Activated T-helper 9 cell treated with anti-CD3 and anti-CD28 coated beads, Interleukin-2, amount 50 U/mL, for 16 hours (primary cell): ENCODE measurements around the gene BAIAP2.

Source experiments
- DNase-seq: peaks from one replicate; pipeline ENCODE4 v3.0.0-alpha.2; 2020; ENCODE audit warnings: low read depth

The BAIAP2 gene, protein sequence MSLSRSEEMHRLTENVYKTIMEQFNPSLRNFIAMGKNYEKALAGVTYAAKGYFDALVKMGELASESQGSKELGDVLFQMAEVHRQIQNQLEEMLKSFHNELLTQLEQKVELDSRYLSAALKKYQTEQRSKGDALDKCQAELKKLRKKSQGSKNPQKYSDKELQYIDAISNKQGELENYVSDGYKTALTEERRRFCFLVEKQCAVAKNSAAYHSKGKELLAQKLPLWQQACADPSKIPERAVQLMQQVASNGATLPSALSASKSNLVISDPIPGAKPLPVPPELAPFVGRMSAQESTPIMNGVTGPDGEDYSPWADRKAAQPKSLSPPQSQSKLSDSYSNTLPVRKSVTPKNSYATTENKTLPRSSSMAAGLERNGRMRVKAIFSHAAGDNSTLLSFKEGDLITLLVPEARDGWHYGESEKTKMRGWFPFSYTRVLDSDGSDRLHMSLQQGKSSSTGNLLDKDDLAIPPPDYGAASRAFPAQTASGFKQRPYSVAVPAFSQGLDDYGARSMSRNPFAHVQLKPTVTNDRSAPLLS

DNA sequence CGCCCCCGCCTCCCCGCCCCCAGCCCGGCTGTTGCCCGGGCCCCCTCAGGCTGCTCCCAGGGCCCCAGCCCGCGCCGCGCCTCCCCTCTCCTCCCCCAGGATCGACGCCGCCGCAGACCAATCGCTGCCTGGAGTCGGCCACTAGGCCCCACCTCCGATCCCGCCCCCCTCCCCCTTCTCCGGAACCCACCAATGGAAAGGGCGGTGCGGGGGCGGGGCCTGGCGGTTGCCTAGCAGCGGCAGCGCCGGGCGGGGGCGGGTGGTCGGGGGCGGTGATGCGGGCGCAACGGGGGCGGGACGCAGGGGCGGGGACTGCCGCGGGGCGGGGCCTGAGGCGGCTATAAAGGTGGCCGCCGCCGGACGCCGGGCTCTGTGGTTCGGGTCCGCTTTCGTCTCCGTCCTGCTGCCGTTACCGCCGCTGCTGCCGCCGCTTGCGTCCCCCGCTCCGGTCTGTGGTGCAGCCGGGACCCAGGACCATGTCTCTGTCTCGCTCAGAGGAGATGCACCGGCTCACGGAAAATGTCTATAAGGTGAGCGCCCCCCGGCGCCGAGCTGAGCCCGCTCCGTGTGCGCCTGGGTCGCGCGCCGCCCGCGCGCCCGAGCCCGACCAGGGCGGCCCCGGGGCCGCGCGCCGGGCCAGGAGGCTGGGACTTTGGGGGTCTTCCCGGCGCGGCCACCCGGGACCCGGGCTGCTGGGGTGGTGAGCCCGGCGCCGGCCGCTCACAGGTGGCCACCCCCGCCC lies at the start of gene BAIAP2:
Gene BAIAP2 (plus strand): TSS at position 373 of the 742 bp plus-strand sequence. CDS start 104 bp downstream, at position 477.
- peak; percentile 96 for DNase-seq

DNA sequence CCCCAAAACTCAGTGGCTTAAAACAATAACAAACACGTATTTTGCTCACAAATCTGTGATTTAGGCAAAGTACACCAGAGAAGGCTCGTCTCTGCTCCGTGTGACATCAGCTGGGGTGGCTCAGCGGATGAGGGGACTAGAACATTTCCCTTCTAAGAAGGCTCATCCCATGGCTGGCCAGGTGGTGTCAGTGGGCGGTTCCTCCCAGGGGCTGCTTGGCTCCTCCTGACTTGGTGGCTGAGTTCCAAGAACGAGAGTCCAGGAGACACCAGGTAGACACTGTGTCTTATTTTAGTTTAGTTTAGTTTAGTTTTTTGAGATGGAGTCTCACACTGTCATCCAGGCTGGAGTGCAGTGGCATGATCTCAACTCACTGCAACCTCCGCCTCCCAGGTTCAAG lies 48.9 kb upstream of the BAIAP2 start:
- no peak for DNase-seq

DNA sequence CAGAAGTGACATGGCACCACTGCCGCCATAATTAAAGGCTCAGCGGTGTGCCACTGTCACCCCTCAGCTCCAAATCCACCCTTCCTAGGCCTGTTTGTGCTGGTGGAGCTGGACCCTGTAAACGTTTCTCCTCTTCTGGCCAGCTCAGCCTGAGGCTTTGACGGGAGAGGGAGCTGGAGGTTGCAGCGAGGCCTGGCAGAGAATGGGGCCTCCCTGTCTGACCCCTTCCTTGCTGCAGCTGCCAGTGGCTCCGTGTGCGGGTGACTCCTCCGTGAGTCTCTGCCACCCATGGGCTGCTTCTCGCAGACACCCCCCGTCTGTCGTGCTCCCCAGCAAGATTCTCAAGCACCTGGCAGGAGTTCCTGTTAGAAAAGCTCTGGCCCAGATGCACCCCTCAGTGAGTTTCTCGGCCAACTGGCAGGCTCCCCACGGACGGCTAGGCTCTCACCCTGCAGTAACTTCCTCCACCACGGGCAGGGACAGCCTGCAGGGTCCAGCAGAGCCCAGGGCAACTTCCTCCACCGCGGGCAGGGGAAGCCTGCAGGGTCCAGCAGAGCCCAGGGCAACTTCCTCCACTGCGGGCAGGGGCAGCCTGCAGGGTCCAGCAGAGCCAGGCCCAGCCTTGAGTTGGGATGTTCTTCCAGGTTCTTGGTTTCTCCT lies 48.0 kb upstream of the BAIAP2 start:
- DNase-seq, result no peak

GRCh38 chr17:80987941-80988461 lies 47.0 kb upstream of the BAIAP2 start:
- no peak for DNase-seq

DNA sequence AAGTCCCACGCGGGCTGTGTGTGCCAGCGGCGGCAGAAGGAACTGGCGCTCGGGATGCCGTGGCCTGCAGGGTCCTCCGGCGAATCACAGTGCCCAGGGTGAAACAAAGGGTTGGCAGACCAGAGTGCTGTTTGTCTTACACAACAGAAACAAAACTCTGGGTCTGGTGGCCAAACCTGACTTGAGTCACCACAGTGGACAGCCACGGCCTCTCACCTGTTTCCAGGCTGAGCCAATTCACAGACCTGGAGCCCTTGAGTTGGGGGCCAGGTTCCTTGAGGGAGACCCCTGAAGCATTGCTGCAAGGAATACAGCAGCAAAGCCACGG lies 45.4 kb upstream of the BAIAP2 start:
- DNase-seq, result no peak

DNA sequence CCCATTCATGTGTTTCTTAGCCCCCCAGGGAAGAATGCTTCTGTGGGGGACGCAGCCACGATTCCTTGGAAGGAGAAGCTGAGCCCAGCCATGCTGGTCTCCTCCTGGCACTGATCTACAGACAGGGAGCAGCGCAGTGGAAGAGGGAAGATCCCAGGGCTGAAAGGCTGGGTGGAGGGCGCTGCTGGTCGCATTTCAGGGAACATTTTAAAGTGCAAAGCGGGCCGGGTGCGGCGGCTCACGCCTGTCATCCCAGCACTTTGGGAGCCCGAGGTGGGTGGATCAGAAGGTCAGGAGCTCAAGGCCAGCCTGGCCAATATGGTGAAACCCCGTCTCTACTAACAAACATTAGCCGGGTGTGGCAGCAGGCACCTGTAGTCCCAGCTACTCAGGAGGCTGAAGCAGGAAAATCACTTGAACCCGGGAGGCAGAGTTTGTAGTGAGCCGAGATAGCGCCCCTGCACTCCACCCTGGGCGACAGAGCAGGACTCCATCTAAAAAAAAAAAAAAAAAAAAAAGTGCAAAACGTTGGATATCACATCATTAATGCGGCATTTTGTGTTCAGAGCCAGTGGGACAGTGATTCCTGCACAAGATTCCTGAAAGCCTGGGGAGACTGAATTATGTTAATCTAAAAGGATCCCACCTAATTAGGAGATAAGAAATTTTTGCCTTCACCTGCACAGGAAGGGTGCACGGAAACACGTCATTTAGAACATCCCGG lies 43.9 kb upstream of the BAIAP2 start:
- no peak for DNase-seq

DNA sequence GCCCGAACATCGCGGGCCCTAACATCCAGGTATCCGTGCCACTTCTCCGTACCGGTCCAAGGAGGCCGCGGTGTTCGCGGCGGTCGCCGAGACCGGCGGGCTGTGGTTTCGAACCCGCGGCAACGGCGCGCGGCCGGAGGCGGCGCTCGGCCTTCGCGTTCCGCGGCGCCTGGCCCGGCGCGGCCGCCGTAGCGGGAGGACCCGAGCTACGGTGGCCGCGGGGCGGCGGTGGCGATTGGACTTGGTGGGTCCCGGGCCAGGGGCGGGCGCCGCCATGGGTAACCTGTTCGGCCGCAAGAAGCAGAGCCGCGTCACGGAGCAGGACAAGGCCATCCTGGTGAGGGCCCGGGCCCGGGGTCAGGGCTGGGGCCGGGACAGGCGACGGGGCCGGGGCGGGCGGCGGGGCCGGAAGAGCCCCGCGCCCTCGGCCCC lies 43.3 kb upstream of the BAIAP2 start, which contains the start of gene CHMP6:
Gene CHMP6 (plus strand): TSS at position 197 of the 432 bp plus-strand sequence. CDS start 78 bp downstream, at position 275.
- DNase-seq, result peak; percentile 62

DNA sequence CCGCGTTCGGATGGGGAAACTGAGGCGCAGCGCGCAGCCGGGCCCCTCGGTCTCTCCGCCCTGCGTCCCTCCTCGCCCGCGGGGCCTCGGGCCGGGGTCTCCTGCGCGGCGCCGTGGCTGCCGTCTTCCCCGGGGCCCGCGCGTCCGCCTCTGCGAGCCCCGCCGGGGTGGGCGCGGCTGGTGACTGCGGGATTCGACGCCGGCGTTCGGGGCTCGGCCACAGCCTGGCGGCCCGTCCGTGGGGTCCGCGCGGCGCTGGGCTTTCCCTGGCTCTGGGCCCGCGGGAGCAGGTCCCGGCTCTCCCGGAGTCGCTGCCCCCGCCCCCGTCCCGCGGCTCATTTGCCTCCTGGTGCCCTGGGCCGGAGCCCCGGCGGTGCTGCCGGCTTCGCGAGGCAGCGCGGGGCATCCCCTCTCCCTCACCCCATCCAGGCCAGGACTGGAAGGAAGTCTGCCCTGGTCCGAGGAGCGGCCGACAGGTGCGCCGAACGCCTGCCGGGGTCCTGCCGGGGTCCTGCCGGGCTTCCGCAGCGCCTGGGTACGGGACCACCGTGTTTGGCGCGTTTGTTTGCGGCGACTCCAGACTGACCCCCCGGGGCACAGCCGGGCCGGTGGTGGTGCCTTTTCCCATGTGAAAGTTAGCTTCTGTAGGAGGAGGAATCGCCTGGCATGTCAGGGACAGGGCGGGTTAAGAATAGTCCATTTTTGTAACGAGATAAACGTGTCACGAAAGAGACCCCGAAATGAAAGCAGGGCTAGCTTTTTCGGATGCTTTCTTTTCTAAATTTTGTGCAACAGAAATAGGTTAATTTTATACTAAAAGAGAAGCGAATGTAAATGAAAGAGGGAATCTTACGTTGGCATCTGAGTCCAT lies 42.6 kb upstream of the BAIAP2 start:
- DNase-seq, result no peak

- DNase-seq, result no peak
Measured at GRCh38 chr17:80992948-80993624, 41.9 kb upstream of the BAIAP2 start.

- DNase-seq, result no peak
Measured at GRCh38 chr17:80995131-80995530, 39.8 kb upstream of the BAIAP2 start.

GRCh38 chr17:80996422-80997305 lies 38.3 kb upstream of the BAIAP2 start:
- DNase-seq, result no peak

- DNase-seq, result no peak
Measured at GRCh38 chr17:80997424-80998117, 37.4 kb upstream of the BAIAP2 start.

- no peak for DNase-seq
Measured at GRCh38 chr17:80998118-80998747, 36.7 kb upstream of the BAIAP2 start.

DNA sequence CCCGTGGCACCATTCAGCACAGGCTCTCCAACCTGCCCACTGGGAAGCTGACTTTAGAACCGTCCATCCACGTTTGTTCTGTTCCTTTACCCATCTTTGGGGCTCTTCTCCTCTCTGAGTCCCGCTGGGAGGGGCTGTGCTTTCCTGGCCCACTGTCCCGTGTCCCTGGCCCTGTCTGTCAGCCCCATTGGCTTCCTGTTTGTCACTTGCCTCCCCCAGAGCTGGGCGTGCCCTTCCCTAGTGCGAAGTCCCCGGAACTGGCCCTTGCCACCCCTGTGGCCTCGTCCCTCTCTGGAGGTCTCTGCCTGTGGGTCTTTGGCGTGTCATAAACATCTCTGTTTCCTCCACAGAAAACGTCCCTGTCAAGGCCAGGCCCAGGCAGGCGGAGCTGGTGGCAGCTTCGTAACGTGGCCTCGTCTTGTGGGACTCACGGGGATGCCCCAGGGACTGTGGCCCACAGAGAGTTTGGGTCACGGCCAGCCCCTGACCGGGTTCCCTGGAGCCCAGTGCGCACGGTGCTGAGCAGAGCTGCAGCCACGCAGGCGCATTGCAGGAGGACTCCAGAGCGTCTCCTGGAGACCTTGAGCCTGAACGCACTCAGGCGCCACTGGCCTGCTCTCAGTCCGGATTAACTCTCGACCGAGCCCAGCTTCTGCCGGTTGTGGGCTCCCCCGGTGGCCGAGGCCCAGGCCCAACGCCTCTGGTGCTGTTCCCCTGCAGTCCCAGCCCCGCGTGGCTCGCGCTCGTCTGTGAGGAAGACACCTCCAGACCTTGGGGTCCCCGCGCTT lies 36.0 kb upstream of the BAIAP2 start:
- DNase-seq, result no peak

DNA sequence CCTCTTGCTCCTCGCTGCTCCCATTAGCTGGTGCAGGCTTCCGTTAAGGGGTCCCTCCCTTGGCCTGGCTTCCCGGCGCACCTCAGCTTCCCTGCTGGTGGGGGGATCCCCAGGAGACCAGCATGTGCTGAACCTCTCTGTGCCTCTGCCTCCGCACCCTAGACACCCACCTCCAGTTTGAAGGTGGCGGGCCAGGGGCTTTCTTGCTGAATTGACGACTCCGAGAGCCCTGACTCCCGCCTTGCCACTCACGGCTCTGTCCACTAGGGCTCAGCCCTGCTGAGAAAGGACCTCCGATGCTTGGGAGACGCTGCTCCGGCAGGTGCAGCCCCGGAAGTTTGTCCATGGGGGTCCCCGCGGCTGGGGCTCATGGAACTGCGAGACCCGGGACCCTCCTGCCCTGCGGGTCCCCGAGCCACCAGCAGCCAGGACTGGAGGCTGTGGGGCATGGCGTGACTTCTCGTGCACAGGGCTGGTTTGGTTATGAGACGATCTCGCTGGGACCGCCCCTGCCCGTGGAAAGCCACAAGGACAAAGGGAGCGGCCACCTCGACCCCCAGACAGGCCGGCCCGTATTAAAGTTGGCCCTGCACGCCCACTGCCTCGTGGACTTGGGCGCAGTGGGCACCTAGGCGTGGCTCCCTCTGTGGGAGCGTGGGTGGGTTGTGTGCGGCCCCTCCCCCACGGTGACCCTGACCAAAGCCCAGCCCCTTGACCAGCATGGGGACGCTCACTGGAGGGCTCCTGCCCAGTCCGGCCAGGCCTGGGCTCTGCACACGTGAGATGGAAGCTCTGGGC lies 35.2 kb upstream of the BAIAP2 start:
- no peak for DNase-seq

- no peak for DNase-seq
Measured at GRCh38 chr17:81000334-81000630, 34.7 kb upstream of the BAIAP2 start.
